Activated CD4-positive, alpha-beta T cell treated with anti-CD3 and anti-CD28 coated beads, Interleukin-2, amount 50 U/mL, for 16 hours (primary cell): ENCODE data around the gene KIFC3.
"Not testable (repeated sequence)": the region's sequence is repeated elsewhere in the genome, so short reads cannot be mapped to it uniquely, and the experiment has no call there.

Source experiments
- DNase-seq: peaks from one replicate; pipeline ENCODE4 v3.0.0-alpha.2; 2020

The KIFC3 gene

DNA sequence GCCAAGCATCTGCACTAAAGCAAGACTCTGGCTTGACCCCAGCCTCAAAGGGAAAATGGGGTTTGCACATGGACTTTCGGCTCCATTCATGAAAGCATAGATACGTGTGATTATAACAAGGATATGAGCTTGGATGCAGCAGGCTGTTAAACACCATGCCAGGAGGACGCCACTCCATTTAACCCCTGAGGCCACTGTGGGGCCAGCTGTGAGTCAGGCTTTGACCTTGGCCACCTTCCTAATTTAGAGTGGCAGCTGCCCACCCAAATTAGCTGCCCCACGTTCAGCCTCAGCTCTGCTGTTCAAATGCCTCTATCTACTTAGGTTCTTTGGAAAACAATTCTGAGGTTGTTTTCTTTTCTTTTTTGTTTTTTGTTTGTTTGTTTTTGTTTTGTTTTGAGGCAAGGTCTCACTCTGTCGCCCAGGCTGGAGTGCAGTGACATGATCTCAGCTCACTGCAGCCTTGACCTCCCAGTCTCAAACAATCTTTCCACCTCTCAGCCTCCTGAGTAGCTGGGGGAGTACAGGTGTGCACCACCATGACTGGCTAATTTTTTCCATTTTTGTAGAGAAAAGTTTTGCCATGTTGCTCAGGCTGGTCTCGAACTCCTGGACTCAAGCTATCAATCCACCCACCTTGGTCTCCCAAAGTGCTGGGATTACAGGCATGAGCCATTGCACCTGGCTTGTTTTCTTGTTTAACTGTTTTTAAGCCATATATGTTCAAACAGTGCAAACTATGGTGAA, 23.2 kb upstream of the KIFC3 start:
- no peak for DNase-seq

DNA sequence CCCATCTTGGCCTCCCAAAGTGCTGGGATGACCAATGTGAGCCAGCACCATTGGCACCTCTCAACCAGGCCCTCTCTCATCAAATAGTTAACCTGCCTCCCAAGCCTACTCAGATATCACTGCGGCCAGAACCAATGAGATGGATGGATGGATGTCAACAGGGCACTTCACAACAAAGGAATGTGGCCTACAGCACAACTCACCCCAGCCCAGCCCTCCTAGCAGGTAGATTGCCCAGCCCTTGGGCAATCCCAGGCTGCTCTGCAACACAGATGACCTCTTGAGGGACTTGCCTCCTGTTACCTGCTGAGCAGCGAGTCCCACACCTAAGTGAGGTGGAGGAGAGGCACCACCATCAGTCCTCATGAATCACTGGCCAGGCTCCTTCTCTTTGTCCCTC, 22.6 kb upstream of the KIFC3 start:
- DNase-seq = no peak

DNA sequence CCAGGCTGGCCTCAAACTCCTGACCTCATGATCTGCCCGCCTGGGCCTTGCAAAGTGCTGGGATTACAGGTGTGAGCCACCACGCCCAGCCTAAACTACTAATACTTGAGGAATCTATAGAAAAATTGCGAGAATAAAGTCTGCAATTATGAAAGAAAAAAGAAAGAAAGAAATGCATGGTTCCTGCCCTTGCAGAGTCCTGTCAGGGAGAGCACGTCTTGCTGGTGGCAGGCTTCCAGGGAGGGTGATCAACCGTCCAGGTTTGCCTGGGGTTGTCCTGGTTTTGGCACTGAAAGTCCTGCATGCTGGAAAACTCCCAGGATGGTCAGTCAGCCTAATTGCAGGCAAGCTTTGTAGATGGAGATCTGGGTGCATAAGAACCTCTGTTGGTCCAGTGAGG, 21.5 kb upstream of the KIFC3 start:
- DNase-seq = no peak

- no peak for DNase-seq
Observed at GRCh38 chr16:57822856-57823255, 20.6 kb upstream of the KIFC3 start.

DNA sequence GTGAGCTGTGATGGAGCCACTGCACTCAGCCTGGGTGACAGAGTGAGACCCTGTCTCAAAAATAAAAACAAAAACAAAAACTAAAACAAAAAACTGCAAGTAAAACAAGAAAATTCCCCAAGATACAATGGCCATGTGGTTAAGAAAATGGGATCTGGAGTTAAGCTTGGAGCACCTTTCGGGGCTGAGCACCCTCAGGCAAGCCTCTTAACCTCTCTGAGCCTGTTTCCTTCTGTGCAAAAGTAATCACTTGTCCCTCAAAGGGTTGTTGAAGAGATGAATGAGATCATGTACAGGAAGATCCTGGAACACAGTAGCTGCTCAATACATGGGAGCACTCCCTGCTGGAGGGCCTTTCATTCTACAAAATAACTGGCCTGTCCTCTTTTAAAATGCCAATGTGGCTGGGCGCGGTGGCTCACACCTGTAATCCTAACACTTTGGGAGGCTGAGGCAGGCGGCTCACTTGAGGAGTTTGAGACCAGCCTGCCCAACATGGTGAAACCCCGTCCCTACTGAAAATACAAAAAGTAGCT, 19.8 kb upstream of the KIFC3 start:
- no peak for DNase-seq

DNA sequence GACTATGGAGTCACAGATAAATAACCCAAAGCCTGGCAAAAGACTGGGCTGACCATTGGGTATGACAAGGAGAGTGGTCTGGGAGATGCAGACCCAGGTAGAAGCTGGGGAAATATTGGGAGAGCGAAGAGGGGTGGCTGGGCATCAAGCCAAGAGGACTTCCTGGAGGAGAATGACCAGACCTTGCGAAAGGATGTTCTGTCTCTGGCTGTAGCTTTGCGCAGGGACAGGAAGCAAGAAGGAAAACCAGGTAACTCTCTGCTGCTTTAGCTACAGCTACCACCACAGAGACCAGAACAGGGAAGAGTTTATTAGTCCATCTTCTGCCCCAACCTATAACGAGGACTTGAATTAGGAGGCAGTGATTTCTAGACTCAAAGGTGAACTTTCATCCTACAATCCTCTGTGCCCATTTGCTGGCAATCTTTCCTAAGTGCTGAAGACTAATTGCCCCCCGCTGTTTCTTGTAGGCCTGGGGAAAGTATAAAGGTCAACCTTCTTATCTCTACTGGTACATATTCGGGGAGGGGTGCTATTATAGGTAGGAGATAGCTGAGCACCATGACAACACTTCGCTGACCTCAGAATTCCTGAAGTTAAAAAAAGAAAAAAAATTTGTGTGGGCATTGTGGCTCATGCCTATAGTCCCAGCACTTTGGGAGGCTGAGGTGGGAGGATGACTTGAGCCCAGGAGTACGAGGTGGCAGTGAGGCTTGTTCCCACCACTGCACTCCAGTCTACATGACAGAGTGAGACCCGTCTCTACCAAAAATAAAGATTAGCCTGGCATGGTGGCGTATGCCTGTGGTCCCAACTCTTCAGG, 19.1 kb upstream of the KIFC3 start:
- no peak for DNase-seq

DNA sequence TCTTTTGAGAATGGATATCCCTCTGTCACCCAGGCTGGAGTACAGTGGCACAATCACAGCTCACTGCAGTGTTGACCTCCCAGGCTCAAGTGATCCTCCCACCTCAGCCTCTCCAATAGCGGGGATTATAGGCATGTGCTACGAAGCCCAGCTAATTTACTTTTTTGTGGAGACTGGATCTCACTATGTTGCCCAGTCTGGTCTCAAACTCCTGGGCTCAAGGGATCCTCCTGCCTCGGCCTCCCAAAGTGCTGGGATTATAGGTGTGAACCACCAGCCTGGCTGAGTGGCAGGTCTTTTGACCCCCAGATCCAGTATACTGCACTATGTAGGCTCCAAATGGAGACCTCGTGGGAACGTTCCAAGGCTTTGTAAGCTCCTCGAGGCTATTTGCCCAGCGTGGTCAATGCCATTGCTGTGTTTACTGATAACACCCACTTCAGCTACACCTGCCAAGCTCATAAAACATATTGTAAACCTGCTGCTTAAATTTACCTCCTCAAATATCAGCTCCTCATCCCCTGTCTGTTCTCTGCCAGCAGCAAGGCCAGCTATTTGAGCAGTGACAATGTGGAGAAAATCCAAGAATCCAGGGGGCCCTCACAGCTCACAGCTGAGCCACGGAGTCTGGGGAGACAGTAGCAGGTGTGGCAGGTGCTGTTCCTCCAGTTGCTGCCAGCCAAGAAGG, 16.2 kb upstream of the KIFC3 start:
- DNase-seq = no peak

- DNase-seq = no peak
Observed at GRCh38 chr16:57817680-57818079, 15.4 kb upstream of the KIFC3 start.

- peak; percentile 45 for DNase-seq
Observed at GRCh38 chr16:57815987-57816745, 13.9 kb upstream of the KIFC3 start.

DNA sequence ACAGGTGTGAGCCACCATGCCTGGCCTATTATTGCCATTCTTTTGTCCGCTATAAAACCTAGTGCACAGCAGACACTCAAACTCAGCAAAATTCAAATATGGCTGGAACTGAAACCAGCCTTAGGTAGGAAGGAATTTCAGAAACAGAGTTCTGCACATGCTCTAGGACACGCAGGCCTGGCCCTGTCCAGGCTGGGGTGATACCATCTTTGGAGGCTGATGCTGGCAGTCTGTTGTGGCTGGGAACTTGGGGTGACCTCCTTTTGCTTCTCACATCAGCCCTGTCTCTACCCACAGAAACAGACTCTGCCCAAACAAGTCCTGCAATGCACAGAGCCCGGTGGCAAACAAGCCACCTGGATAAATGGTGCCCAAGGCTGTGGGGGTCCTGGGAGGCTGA, 12.6 kb upstream of the KIFC3 start:
- DNase-seq = no peak

DNA sequence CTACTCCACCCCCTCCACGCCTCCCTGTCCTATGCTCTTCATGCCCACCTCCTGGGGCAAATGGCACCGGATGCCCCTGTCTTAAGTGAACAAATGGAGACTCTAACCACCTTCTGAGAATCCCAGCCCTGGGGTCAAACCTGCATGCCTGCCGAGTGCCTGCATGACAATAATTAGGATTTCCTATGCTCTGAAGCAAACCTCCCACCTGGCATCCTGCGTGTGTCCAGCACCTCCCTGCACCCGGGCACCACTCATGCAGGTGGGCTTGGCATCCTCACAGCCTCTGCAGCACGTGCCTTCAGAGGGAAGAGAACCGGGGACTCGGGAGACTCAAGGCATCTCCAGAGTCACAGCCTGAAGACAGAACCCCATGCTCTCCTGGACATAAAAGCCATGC, 11.2 kb upstream of the KIFC3 start:
- no peak for DNase-seq

- not testable (repeated sequence) for DNase-seq
Observed at GRCh38 chr16:57811340-57811739, 9.0 kb upstream of the KIFC3 start.

GRCh38 chr16:57810197-57811031, 8.1 kb upstream of the KIFC3 start:
- peak; percentile 91 for DNase-seq

DNA sequence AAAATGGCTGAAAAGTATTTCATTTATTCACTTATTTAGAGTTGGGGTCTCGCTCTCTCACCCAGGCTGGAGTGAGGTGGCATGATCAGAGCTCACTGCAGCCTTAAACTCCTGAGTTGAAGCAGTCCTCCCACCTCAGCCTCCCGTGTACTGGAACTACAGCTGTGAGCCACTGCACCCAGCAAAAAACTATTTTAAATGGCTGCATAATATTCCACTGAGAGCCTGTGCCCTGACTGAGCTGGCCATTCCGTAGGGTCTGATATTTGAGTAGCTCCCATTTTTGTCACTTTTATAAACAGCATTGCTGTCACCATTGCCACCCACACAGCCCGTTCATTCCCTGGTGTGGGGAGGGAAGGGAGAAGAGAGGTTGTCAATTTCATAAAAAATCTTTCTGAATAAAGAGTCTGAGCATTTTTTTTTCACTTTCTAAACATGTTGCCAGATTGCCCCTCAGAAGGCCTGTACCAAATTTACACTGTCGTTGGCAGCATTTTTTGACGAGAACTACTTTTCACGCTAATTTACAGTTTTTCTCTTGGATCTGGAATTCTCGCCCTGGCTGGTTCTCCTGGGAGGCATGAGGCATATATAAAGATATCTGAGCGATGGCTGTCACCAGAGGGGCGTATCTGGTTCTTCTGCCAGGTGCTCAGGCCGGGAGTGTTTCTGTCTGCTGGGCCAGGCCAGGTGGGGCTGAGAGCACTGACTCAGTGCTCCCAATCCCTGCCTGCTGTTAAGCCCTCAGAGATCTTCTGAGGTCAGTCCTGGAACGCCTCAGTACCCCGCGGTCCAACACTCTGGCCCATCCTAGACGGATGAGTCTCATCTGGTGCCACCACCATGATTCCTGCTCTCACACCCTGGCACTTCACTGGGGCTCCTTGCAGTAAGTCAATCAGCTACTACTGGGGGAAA, 7.2 kb upstream of the KIFC3 start:
- DNase-seq = no peak

GRCh38 chr16:57808589-57809228, 6.4 kb upstream of the KIFC3 start:
- DNase-seq = no peak

- DNase-seq = peak; percentile 55
Observed at GRCh38 chr16:57807968-57808528, 5.8 kb upstream of the KIFC3 start.

- no peak for DNase-seq
Observed at GRCh38 chr16:57807252-57807967, 5.1 kb upstream of the KIFC3 start.

DNA sequence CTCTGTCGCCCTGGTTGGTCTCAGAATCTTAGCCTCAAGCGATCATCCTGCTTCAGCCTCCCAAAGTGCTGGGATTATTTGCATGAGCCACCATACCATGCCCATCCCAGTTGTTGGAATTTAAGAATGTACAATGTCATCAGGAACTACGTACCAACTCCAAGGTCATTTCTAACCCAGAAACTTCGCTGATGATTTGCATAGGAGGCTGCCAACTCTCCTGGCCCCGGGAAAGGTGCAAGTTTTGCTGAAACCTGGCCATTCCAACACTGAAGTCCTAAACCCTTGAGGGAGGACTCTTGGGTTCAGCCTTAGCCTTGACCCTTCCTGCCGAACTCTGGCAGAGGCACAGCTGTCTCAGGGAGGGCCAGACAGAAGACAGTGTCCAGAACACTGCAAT, 2.9 kb upstream of the KIFC3 start:
- DNase-seq = no peak
